ENCODE results near the gene ATP5ME.

The ATP5ME gene

GRCh38 chr4:666822-667544 is 7.1 kb downstream of the ATP5ME start:
- no peak for DNase-seq

DNA sequence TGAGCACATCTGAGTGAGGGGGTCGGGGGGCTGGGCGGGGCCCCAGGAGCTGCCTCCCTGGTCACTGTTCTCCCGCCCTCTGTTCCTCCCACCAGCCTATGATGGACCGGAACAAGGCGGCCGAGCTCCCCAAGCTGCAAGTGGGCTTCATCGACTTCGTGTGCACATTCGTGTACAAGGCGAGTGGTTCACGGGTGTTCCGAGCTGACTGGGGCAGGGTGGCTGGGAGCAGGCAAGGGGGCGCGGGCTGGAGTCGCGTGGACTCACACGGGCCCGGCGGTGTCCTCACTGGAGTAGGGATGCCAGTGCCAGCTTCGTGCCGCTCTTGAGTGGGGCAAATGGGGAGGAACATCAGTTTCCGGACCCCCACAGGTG is 7.7 kb downstream of the ATP5ME start:
- no peak for DNase-seq

DNA sequence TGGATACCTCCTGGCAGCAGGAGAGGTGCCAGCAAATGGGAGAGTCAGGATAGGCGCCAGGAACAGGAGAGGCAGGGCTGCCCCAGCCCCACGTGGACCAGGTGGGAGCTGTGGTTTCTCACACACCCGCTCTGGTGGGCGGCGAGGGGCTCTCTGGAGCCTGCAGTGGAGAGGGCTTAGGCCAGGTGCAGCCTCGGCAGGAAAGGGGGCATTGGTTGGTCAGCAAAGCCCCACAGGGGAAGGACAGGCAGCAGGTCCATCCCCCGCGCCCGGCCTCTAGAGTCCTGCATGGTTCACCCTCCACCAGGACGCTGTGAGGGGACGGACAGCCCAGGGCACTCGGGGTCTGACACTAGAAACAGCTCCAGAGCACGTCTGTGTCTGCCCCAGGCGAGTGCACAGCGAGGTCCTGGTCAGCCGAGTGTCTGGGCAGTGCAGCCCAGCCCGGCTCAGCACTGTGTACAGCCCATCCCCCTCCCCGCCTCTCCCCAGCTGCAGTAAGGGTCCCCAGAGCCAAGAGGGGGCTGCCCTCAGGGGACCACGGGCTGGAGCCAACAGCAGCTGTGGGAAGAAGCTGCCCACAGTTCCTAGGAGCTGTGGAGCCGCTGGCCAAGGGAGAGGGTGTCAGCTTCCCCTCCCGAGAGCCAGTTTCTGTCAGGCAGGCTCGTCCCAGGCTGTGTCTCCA is 8.2 kb downstream of the ATP5ME start:
- DNase-seq, result no peak

GRCh38 chr4:665381-665750 is 8.7 kb downstream of the ATP5ME start:
- DNase-seq, result no peak

DNA sequence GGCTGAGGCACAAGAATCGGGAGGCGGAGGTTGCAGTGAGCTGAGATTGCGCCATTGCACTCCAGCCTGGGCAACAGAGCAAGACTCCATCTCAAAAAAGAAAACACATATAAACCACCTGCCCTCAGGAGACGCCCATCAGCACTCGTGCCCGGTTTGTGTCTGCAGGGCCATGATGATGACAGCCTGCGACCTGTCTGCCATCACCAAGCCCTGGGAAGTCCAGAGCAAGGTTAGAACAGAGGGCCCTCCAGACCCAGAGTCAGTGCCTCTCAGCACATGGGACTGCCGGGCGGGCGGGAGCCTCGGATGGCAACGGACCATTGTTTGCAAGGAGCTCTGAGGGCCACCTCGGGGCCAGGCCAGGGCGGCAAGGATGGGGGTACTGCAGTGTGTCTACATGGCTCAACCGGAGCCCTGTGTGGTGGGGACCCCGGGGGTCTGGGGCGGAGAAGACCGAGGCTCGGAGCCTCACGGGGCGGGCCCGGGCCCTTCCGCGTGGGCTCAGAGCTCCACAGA is 9.3 kb downstream of the ATP5ME start:
- DNase-seq, result no peak

DNA sequence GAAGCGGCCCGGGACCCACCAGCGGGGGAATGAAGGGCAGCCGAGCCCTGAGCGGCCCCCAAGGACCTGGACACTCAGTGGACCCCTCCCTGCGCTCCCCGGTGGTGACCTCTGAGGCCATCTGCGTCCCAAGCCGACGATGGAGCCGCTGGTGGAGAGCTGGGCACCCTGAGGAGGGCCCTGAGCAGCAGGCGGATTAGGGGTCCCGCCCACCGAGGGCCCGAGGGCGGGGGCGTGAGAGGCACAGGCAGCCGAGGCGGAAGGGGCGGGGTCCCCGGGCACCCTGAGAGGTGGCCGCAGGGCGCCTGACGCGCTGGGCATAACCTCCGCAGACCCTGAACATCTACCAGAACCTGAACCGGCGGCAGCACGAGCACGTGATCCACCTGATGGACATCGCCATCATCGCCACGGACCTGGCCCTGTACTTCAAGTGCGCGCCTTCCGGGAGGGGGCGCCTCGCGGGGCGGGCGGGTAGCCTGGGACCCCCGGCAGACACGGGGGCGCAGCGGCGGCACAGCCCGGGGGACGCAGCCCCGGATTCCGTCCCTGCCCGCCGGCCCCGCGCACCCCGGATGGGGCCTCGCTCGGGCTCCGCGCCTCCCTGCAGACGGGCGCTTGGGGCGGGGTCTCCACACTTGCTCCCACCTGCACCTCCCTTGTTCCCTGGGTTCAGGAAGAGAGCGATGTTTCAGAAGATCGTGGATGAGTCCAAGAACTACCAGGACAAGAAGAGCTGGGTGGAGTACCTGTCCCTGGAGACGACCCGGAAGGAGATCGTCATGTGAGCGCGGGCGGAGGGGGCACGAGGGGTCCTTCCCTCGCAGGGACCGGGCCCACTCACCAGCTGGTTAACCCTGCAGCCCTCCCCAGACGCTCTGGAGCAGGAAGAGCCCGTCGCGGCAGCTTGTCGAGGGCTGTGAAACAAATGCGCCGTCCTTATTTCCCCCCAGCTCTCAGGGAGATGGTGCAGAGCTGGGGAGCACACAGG is 10.3 kb downstream of the ATP5ME start:
- DNase-seq, result no peak

- no peak for DNase-seq
These were observed 11.0 kb downstream of the ATP5ME start for GRCh38 chr4:663046-663437.

DNA sequence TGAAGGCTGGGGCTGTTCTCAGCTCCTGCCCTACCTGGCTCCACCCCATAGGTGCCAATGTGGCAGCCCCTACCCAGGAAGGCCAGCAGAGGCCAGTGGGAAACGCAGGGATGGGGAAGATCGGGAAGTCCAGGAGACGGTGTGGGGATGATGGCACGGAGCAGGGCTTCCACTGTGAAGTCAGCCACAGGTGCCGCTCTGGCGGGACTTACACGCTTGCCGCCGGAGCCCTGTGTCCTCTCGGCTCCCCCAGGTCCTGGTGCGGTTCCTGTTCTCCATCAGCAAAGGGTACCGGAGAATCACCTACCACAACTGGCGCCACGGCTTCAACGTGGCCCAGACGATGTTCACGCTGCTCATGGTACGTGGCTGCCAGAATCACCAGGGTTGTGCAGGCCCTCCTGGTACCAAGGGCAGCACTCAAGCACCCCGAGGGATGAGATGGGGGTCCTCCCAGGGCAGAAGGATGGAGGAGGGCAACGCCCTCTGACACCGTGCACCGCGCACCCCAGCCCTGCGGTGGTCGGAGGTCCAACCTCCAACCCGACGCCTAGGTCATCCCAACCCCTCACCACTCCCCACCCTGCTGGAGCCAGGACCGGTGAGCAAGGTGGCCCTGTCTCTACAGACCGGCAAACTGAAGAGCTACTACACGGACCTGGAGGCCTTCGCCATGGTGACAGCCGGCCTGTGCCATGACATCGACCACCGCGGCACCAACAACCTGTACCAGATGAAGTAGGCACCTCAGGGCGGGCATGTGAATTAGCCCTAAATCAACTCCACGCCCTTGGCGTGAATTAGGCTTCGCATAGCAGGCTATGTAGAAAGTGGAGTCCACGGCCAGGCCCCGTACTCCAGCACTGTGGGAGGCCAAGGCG is 12.0 kb downstream of the ATP5ME start:
- DNase-seq, result no peak

GRCh38 chr4:661231-661630 is 12.8 kb downstream of the ATP5ME start:
- DNase-seq, result no peak

DNA sequence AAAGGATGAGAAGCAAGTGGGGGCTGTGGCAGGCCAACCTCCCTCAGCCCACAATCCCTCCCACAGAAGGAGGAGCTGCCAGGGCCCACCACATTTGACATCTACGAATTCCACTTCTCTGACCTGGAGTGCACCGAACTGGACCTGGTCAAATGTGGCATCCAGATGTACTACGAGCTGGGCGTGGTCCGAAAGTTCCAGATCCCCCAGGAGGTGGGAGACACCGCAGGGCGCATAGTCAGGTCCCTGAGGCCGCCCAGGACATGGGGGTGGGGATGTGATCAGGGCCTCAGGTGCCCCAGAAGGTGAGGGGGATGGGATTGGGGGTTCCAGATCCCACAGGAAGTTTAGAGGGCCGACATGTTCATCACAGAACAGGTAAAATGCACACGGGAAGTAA is 13.7 kb downstream of the ATP5ME start:
- no peak for DNase-seq

DNA sequence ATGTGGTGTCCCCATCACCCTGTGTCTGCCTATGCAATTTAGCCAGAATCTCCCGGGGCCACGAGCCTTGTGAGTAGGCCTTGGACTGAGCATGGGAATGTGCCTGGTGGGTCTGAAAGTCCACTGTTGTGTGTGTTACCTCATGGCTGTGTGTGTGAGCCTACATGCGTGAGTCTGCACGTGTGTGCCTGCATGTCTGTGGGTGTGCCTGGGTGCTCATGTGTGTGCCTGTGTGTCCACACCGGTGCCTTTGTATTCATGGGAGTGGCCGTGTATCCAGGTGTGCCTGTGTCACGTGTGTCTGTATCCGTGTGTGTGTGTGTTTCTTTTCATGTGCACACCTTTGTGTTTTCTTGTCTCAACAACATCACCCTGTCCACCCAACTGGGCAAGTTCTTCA is 14.2 kb downstream of the ATP5ME start:
- DNase-seq, result no peak

DNA sequence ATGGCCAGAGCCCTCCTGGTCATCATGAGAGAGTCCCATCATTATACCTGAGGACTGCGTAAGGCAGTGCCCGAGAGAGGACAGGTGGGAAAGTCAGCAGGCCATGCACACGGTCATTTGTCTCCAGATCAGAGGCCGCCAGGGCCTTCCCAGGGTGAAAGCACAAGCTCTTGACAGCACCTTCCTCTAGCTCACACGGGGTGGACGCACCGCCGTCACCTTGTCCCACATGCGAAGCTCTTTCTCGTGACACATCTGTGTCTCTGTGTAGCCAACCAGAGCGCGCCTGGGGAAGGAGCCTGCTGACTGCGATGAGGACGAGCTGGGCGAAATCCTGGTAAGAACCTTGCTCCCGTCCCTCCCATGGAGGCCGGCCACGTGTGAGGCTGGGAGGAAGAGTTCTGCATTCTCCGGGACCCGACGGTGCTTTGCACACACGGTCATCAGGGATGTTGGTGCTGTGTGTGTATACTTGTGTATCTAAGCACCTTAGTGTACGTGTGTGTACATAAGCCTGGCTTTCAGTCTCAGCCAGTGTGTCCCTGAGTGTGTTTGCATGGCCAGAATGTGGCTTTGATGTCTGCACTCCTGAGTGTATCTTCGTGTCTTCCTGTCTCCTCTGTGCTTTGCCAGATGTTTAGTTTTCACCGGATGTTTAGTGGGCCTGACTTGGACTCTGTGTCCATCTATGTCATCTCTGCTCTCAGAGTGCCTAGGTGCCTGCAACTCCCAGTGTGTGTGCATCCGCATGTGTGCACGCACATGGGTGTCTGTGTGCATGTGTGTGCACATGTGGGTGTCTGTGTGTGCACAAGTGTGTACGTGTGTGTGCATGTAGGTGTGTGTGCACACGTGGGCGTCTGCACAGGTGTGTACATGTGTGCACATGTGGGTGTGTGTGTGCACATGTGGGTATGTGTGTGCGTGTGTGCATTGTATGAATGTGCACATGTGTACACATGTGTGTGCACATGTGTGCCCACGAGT is 15.1 kb downstream of the ATP5ME start:
- no peak for DNase-seq

DNA sequence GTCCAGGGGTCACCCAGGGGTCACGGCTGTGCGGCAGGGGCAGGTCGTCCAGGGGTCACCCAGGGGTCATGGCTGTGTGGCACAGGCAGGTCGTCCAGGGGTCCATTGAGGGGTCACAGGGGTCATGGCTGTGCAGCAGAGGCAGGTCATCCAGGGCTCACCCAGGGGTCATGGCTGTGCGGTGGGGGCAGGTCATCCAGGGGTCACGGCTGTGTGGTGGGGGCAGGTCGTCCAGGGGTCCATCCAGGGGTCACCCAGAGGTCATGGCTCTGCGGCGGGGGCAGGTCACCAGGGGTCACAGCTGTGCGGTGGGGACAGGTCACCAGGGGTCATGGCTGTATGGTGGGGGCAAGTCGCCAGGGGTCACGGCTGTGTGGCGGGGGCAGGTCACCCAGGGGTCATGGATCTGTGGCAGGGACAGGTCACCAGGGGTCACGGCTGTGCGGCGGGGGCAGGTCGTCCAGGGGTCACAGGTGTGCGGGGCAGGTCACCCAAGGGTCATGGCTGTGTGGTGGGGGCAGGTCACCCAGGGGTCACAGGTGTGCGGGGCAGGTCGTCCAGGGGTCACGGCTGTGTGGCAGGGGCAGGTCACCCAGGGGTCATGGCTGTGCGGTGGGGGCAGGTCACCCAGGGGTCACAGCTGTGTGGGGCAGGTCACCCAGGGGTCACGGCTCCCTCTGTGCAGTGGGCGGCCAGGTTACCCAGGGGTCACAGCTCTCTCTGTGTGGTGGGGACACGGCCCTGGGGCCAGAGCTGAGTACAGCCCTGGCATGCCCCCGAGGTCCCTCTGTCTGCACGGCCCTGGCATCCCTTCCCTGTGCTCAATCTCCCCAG is 16.0 kb downstream of the ATP5ME start:
- no peak for DNase-seq

GRCh38 chr4:657338-657833 is 16.7 kb downstream of the ATP5ME start:
- DNase-seq, result no peak

- no peak for DNase-seq
These were observed 17.4 kb downstream of the ATP5ME start for GRCh38 chr4:656436-657337.

GRCh38 chr4:655464-656151 is 18.5 kb downstream of the ATP5ME start:
- no peak for DNase-seq

DNA sequence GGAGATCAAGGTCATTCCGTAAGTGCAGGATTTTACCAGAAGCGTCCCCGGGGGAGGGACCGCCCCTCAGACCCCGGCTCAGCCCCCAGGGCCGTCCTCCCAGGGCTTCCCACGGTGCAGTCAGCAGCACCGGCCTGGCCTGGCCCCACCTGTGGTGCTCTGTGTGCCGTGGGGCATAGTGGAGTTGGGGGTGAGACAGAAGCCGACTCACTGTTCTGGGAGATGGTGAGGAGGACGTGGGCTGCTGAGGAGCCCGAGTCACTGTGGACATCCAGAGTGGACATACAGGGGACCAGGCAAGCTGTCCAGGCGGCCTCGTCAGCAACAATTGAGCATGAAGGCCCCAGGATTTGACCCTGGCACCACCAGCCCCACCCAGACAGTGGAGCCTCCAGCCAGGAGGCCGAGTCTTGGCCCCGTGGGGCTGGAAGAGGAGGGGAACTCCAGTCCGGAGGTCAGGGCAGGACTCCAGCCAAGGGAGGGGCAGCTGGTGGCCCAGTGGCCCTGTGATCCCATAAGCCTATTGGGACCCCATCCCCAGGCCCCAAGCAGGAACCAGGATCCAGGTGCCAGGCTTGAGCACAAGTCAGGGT is 19.1 kb downstream of the ATP5ME start:
- DNase-seq, result no peak

DNA sequence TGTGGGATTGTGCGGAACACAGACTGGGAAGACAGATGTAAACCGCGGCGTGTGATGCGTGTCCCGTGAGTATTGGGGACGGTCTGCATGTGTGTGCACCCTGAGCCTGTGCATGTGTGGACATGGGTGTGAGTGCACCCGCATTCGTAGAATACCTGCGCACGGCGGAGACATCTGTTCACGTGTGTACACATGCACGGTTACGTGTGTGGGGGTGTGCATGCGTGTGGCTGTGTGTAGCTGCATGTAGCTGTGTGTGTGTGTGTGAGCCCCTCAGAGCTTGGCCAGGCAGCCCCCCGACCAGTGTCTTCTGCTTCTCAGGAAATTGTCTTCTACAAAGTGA is 19.6 kb downstream of the ATP5ME start:
- DNase-seq, result no peak
